Neutrophil (primary cell): Measurements from ENCODE around the gene CCL18.

Source experiments
- H3K27ac ChIP-seq: fragments of 200-600 bp; sonication (generic); 2 replicates; pipeline ENCODE4 v1.5.1; 2016; ENCODE audit warnings: mild to moderate bottlenecking, moderate library complexity
- H3K27me3 ChIP-seq: fragments of 200-600 bp; sonication (generic); 2 replicates; pipeline ENCODE4 v1.6.0; 2016; ENCODE audit warnings: mild to moderate bottlenecking
- H3K36me3 ChIP-seq: fragments of 200-600 bp; sonication (generic); 2 replicates; pipeline ENCODE4 v1.5.1; 2017
- H3K4me1 ChIP-seq, 2 experiments: fragments of 200-600 bp in 1 of 2; sonication (generic) in 1 of 2; 1 replicate in 1 of 2; 2 replicates in 1 of 2; pipeline versions ENCODE4 v1.5.1 to v1.6.1; 2013 to 2016; ENCODE audit warnings: low read depth in 1 of 2, low read length in 1 of 2, mild to moderate bottlenecking in 1 of 2, moderate library complexity in 1 of 2; ENCODE audit not compliant: control insufficient read depth in 1 of 2, insufficient read depth in 1 of 2
- H3K4me3 ChIP-seq, 2 experiments: fragments of 200-600 bp in 1 of 2; sonication (generic) in 1 of 2; 1 replicate in 1 of 2; 2 replicates in 1 of 2; pipeline ENCODE4 v1.5.1; 2013 to 2016; ENCODE audit warnings: low read depth in 1 of 2, low read length in 1 of 2, mild to moderate bottlenecking in 1 of 2, moderate library complexity in 1 of 2
- H3K9me3 ChIP-seq: fragments of 200-600 bp; sonication (generic); 2 replicates; pipeline ENCODE4 v1.5.1; 2016
- CTCF ChIP-seq: fragments of 200-600 bp; sonication (generic); IDR thresholded peaks from 2 replicates; pipeline ENCODE4 v1.5.1; 2016; ENCODE audit warnings: antibody characterized with exemption

Gene CCL18

DNA sequence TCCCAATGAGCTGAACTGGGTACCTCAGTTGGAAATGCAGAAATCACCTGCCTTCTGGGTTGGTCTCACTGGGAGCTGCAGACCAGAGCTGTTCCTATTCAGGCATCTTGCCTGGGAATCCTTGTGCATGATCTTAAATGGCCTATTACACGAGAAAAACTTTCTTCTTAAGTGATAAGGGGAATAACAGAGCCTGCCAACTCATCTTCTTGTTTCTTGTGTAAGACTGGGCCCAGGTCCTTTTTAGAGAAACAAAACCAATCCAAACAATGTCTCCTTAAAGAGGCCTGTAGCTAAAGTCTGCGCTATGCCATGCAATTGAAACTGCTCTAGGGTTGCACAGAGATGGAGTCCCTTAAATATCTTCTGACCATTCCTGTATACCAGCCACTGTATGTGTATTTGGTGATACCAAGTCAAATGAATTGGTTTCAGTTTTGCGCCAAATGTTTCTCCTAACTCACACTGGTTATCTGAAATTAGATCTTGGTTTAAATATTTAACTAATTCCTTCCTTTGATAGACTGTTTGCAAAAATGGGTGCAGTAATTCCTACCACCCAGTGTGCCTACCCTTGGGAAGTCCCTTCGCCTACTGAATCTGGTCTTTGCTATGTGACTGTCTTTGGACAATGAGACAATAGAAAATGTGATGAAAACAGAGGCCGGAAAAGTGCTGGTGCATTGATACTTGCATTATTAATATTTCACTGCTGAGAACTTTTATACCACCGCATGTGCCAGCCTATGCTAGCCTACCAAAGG, 39.8 kb upstream of the CCL18 start:
- Histone ChIP-seq H3K4me3 (no peak overlapping the region), H3K36me3 (no peaks in the 10 kb centered on the region), H3K4me1 (no peaks in the 10 kb centered on the region), H3K9me3 (no peaks in the 10 kb centered on the region), H3K27ac (no peak overlapping the region), H3K27me3 (no peaks in the 10 kb centered on the region)
- no peak for TF ChIP-seq CTCF

GRCh38 chr17:36027761-36028160, 36.3 kb upstream of the CCL18 start:
- Histone ChIP-seq H3K4me3 (no peak overlapping the region), H3K27me3 (no peaks in the 10 kb centered on the region), H3K36me3 (no peaks in the 10 kb centered on the region), H3K27ac (no peak overlapping the region), H3K4me1 (no peaks in the 10 kb centered on the region), H3K9me3 (no peaks in the 10 kb centered on the region)
- TF ChIP-seq CTCF, result no peak

GRCh38 chr17:36030956-36031355, 33.1 kb upstream of the CCL18 start:
- H3K36me3 ChIP-seq, result no peaks in the 10 kb centered on the region
- no peak overlapping the region for H3K27ac ChIP-seq
- no peaks in the 10 kb centered on the region for H3K9me3 ChIP-seq
- no peak for TF ChIP-seq CTCF
- no peaks in the 10 kb centered on the region for H3K4me1 ChIP-seq
- H3K27me3 ChIP-seq, result no peaks in the 10 kb centered on the region
- no peak overlapping the region for H3K4me3 ChIP-seq

DNA sequence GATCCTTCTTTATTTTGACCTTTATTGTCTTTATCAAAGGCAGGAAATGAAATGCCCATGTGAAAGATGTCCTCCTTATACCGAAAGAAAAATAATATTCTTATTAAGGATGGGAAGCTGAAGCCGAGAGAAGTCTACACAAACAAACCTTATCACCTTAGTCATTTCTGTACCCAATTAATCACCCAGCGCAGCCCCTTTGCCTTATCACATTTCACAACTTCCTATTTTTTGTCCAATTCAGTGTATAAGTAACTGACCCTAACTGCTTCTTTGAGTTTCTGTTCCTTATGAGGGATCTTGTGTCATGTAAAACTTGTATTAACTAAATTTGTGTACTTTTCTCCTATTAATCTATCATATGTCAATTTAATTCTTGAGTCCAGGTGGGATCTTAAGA, 29.9 kb upstream of the CCL18 start:
- Histone ChIP-seq H3K9me3 (no peaks in the 10 kb centered on the region), H3K36me3 (no peaks in the 10 kb centered on the region), H3K4me1 (no peaks in the 10 kb centered on the region), H3K4me3 (no peak overlapping the region), H3K27ac (no peak overlapping the region), H3K27me3 (no peaks in the 10 kb centered on the region)
- TF ChIP-seq CTCF, result no peak

DNA sequence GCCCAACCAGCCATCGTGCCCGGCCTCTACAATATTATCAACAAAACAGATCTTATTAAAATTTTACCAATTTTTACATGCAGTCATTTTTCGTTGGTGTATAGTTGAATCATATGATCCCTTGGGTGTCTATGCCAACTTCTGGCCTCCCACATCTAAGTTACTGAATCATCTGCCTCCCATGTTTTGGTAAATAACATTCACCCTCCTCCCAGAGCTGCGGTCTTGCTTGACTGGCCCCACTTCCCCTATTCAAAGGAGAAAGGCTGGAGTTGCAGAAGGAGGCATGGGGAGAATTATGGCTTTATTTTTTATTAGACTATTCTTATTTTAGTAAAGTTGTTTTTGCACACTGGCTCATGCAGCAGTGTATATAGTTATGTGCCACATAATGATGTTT, 27.8 kb upstream of the CCL18 start:
- TF ChIP-seq CTCF, result no peak
- Histone ChIP-seq H3K9me3 (no peaks in the 10 kb centered on the region), H3K4me1 (no peaks in the 10 kb centered on the region), H3K4me3 (no peak overlapping the region), H3K36me3 (no peaks in the 10 kb centered on the region), H3K27me3 (no peaks in the 10 kb centered on the region), H3K27ac (no peak overlapping the region)
